ENCODE measurements around the gene SEPTIN10.

DNA sequence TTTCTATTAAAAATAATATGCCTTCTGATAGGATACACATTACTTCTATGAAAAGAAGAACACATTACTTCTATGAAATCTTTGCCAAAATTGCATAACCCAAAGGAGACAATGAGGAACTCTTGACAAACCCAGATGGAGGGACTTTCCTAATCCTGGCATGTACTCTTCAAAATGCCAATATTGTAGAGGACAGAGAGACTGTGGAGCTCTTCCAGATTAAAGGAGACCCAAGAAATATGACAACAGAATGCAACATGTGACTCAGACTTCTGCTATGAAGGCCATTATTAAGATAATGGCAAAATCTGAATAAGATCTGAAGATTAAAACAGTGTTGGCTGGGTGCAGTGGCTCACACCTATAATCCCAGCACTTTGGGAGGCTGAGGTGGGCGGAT lies 22.6 kb upstream of the SEPTIN10 start:
- TF ChIP-seq, protein P1, sequence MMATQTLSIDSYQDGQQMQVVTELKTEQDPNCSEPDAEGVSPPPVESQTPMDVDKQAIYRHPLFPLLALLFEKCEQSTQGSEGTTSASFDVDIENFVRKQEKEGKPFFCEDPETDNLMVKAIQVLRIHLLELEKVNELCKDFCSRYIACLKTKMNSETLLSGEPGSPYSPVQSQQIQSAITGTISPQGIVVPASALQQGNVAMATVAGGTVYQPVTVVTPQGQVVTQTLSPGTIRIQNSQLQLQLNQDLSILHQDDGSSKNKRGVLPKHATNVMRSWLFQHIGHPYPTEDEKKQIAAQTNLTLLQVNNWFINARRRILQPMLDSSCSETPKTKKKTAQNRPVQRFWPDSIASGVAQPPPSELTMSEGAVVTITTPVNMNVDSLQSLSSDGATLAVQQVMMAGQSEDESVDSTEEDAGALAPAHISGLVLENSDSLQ (IDR thresholded peaks at IDR 0.05): no peak
- TF ChIP-seq HDGF (IDR thresholded peaks at IDR 0.05; ENCODE audit: borderline replicate concordance): no peak
- TF ChIP-seq ARNT (IDR thresholded peaks at IDR 0.05): no peak
- no peak for TF ChIP-seq BHLHE40 (IDR thresholded peaks at IDR 0.05; ENCODE audit: borderline replicate concordance)
- no peak for TF ChIP-seq SUZ12 (IDR thresholded peaks at IDR 0.05)
- no peak for TF ChIP-seq LEF1 (IDR thresholded peaks at IDR 0.05; ENCODE audit: borderline replicate concordance)
- no peak for TF ChIP-seq FOXM1 (IDR thresholded peaks at IDR 0.05; ENCODE audit: borderline replicate concordance)
- no peak for TF ChIP-seq TARDBP (IDR thresholded peaks at IDR 0.05)
- TF ChIP-seq CTBP1 (IDR thresholded peaks at IDR 0.05; ENCODE audit: borderline replicate concordance): no peak
- TF ChIP-seq ZNF384 (IDR thresholded peaks at IDR 0.05): no peak
- no peak for TF ChIP-seq SP1 (IDR thresholded peaks at IDR 0.05)
- TF ChIP-seq FOXA1 (IDR thresholded peaks at IDR 0.05): no peak
- TF ChIP-seq L3MBTL2 (conservative IDR thresholded peaks at IDR 0.05): no peak
- no peak for TF ChIP-seq ELF4 (IDR thresholded peaks at IDR 0.05)

All from HEK293T (cell line).